Stimulated activated CD8-positive, alpha-beta memory T cell treated with anti-CD3 and anti-CD28 coated beads, Interleukin-7, amount 100 ng/mL, for 1 hour (primary cell): ENCODE data around the gene GSTK1.
"Not testable (repeated sequence)": the region's sequence is repeated elsewhere in the genome, so short reads cannot be mapped to it uniquely, and the experiment has no call there.

Experiments used
- DNase-seq, 2 donors: peaks; one replicate each; pipeline ENCODE4 v3.0.0-alpha.2; 2020; ENCODE audit warnings: low read depth in 2 of 2

The GSTK1 gene

GRCh38 chr7:143263266-143264195 lies at the start of gene GSTK1:
Gene GSTK1 (plus strand): TSS chr7:143263441. CDS start chr7:143263514, 73 bp downstream.
- DNase-seq, result peak; percentile 61 to 64

- DNase-seq, result not testable (repeated sequence)
Measured at GRCh38 chr7:143213478-143213877, 49.8 kb upstream of the GSTK1 start.

GRCh38 chr7:143214789-143215679 lies 48.2 kb upstream of the GSTK1 start:
- DNase-seq, result peak; percentile 23 to 30

GRCh38 chr7:143216151-143216550 lies 47.1 kb upstream of the GSTK1 start:
- DNase-seq, result no peak

- DNase-seq, result no peak
Measured at GRCh38 chr7:143216686-143217085, 46.6 kb upstream of the GSTK1 start.

DNA sequence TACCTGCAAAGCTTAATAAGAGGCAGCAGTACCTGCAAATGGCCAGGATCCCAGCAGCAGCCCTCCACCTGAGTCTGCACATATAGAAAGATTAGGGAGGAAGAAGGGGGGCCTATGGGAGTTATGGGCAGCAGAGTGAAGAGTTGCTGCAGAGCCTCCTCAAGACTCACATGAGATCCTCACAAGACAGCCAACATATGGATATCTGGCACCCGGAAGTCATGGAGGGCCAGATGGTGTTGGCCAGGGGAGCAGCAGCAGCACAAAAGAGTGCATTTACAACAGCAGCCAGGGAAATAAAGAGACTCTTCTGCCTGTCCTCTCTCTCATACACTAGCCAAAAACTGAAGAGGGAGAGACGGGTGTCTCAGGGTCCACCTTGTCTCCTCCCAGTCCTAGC lies 45.4 kb upstream of the GSTK1 start:
- DNase-seq, result no peak

GRCh38 chr7:143221286-143221685 lies 42.0 kb upstream of the GSTK1 start:
- no peak for DNase-seq

DNA sequence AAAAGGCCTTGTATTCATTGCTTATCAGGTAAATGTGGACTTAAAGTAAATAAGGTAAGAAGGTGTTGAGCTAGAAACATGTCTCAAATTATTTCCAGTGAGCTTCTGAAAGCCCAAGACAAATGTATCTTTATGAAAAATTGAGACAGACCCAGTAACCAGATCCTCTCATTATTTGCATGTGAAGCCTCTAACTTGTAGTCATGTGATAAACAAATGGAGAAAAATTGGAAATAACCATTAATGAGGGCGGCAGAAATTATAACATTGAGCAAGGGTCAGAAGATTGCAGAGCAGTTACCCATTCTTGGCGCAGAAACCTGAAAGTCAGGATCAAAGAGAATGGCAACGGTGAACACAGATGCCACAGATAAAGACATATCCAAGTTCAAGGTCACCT lies 41.5 kb upstream of the GSTK1 start, which contains the start of gene TAS2R40:
Gene TAS2R40, plus strand, starts transcription at position 301 of the 400 bp plus-strand sequence. Its CDS starts 42 bp downstream, at position 343.
- no peak for DNase-seq

DNA sequence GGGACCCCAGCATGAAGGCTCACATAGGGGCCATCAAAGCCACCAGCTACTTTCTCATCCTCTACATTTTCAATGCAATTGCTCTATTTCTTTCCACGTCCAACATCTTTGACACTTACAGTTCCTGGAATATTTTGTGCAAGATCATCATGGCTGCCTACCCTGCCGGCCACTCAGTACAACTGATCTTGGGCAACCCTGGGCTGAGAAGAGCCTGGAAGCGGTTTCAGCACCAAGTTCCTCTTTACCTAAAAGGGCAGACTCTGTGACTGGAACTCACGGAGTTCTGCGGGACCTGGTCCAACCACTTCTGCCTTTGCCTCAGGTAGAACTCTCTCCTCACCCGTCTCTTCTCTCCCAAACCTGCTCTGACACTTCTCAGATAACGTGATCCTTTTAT lies 40.5 kb upstream of the GSTK1 start:
- DNase-seq, result no peak

DNA sequence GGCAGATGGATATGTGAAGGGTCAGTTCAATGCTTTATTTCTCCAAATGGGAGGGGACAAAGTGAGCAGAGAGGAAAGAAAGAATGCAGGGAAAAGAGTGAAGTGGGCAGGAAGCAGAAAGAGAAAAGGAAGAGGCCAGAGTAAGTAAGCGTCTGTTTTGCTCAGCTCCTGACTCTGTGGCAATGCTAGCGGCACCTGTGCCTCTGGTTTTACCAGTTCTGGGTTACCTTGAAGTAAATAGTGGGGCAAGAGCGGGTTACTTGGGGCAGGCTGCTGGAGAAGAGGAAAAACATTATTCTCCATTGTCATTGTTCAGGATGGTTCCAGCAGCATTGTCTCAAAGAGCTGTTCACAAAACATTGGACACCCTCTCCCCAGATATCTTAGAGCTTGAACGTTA lies 39.5 kb upstream of the GSTK1 start:
- no peak for DNase-seq

DNA sequence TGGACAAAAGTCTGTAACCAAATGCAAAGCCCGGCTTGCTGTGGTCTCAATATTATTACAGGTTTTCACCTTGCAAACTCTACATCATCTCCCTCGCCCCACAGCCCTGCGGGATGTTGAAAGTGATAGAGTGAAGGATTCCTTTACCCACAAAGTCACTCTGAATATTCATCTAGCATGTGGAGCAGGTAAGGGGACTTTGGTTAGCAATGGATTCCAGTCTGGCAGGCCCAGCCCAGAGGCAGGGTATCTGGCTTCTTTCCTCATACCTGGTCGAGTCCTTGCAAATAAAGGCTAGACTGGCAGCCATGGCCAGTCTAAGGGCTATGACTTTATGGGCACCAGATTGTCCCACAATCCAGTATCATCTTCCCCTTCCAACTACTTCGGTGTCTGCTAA lies 38.2 kb upstream of the GSTK1 start:
- DNase-seq, result no peak

GRCh38 chr7:143227806-143228205 lies 35.4 kb upstream of the GSTK1 start:
- DNase-seq, result no peak

DNA sequence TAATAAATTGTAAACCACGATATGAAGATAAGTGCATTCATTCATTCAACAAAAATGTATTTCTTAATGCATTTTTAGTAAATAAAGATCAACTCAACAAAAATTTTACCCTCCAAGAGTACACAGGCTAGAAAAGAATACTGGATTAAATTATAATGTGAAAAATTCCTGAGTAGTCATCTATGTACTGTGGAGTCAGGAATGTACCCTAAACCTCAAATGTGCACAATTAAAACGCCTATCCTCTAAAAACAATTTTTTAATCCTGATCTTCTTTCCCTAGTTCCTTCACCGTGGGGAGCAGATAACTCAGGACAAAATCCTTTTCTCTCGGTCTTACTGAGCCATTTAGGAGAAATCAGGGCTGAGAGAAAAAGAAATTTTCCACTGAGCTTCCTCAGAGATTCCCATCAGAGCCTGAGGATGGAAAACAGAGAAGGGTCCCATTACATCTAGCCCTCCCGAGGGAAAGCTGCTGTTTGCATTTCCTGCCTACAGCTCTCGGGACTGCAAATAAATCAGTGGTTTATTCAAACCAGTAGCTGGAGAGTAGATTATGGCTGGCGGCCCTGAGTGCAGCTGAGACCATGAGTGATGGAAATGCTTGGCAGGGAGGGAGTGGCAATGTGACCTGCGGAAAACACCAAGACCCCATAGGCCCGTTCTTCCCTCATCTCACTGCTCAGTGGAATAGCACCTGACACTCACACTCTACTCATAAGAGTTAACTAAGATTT lies 34.0 kb upstream of the GSTK1 start:
- no peak for DNase-seq

GRCh38 chr7:143230602-143231457 lies 32.4 kb upstream of the GSTK1 start:
- no peak for DNase-seq

- DNase-seq, result no peak
Measured at GRCh38 chr7:143233816-143234532, 29.3 kb upstream of the GSTK1 start.

- DNase-seq, result no peak
Measured at GRCh38 chr7:143234533-143234875, 28.7 kb upstream of the GSTK1 start.

- DNase-seq, result no peak
Measured at GRCh38 chr7:143235561-143235960, 27.7 kb upstream of the GSTK1 start.

DNA sequence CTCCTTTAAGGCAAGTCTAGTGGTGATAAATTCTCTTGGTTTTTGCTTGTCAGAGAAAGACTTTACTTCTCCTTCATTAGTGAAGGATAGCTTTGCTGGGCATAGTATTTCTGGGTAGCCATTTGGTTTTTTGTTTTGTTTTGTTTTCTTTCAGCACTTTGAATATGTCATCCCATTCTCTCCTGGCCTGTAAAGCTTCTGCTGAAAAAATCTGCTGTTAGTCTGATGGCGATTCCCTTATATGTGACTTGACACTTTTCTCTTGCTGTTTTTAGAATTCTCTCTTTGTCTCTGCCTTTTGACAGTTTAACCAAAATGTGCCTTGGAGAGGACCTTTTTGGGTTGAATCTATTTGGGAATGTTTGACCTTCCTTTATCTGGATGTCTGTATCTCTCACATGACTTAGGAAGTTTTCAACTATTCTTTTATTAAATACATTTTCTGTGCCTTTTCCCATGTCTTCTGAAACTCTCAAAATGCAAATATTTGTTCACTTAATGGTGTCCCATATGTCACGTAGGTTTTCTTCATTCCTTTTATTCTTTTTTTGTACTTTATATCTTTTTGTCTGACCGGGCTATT lies 26.7 kb upstream of the GSTK1 start:
- DNase-seq, result no peak

- no peak for DNase-seq
Measured at GRCh38 chr7:143237366-143237765, 25.9 kb upstream of the GSTK1 start.
